T-helper 2 cell treated with Interferon-gamma antibody and Interleukin-4, amounts not matched to agents 100 ng/mL and 5 ng/mL, for 36 hours (primary cell): ENCODE results near the gene KANSL1. TPM values are rescaled to one million over a fixed set of nuclear protein-coding genes. Genes with fewer than 3 reads are reported as not detected.

ENCODE experiments used
- intact Hi-C: fragments of 100-400 bp; cut with micrococcal nuclease; formaldehyde crosslinking; loops from one replicate; pipeline ENCODE4 v1.15.1; 2023
- total RNA-seq: library from RNA; stranded (reverse); gene quantifications from 2 replicates; pipeline ENCODE4 v1.2.3, GENCODE V29; 2022

The KANSL1 gene
- total RNA-seq, 1 donor from 2014 or later: 115 TPM

DNA sequence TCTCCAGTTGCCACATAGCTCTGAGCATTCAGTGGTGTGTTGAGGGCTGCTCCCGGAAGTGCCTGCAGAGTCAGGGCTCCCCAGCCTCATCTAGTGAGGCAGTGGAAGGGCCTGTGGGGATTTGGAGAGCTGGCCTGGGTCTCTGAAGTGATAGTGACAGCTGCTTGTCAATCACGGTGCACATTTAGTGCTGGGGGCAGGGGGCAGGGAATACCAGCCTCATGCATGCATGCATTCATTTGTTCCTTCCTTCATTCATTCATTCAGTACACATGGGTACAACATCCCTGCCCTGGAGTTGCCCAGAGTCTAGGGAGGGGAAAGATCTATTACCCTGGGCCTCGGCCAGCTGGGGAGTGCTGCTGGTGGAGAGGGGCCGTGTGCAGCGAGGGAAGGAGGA lies 205.5 kb downstream of the KANSL1 start:
- intact Hi-C loops: no loop called here

DNA sequence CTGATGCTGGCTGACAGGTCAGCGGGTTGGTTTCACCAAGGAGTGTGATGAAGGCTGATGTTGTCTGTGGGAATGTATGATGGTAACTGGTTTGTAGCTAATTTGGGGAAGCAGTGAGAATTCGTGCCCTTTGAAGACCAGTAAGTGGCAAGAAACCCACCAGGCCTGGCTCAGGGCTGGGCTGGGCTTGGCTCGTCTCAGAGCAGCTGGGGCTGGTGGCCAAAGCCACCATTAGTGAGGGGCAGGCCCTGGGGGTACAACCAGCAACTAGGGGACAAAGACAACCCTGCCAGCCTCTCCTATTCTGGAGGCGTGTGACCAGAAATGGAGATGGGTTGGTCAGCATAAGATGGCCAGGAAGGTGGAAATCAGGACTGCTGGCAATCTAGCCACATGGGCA lies 207.2 kb downstream of the KANSL1 start:
- intact Hi-C loops: no loop called here

DNA sequence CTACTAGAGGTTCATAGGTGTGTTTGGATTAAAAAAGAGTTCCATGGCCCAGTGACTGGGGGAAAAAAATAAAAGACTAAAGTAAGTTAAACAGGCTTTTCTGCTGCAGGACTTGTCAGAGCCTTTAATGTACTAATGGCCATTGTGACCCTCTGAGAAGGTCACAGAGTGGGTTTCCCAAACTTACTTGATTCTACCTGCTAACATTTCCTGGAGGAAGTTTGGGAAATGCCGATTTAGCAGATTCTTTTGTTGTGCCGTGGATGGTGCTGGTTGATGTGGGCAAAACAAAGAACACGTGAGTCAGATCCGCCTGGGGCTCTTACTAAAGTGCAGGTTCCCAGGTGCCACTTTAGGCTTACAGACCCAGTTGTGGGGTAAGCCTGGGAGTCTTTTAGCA lies 207.8 kb downstream of the KANSL1 start:
- intact Hi-C loops: no loop called here

DNA sequence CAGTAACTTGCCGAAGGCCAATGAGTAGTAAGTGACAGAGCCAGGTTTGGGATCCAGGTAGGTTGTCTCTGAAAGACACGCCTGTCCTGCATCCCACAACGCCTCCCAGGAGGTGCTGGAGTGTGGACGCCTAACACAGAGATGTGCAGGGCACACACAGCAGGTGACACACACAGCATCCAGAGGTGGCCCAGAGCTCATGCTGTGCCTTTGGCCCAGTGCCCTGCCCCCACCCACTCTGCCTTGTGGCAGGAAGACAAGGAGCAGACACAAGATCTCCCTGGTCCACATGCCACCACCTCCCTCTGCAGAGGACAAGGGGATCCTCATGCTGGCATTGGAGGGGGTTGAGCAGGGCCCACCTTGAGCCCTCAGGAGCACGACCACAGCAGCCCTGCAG lies 208.9 kb downstream of the KANSL1 start:
- intact Hi-C loops: no loop called here

DNA sequence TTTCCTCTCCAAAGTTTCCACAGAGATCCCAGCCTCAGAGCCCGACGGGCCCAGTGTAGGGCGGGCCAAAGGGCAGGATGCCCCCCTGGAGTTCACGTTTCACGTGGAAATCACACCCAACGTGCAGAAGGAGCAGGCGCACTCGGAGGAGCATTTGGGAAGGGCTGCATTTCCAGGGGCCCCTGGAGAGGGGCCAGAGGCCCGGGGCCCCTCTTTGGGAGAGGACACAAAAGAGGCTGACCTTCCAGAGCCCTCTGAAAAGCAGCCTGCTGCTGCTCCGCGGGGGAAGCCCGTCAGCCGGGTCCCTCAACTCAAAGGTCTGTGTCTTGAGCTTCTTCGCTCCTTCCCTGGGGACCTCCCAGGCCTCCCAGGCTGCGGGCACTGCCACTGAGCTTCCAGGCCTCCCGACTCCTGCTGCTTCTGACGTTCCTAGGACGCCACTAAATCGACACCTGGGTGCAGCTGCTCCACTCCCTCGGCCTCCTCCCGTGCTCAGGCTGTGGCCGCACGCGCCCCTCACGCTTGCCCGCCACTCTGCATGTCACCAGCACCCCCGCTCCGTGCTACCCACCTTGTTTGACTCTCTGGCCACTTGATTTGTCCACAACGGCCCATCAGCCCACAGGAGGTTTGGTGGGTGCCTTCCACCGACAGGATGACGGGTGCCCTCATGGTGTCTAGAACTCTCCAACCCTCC lies 209.5 kb downstream of the KANSL1 start:
- intact Hi-C loops: no loop called here

DNA sequence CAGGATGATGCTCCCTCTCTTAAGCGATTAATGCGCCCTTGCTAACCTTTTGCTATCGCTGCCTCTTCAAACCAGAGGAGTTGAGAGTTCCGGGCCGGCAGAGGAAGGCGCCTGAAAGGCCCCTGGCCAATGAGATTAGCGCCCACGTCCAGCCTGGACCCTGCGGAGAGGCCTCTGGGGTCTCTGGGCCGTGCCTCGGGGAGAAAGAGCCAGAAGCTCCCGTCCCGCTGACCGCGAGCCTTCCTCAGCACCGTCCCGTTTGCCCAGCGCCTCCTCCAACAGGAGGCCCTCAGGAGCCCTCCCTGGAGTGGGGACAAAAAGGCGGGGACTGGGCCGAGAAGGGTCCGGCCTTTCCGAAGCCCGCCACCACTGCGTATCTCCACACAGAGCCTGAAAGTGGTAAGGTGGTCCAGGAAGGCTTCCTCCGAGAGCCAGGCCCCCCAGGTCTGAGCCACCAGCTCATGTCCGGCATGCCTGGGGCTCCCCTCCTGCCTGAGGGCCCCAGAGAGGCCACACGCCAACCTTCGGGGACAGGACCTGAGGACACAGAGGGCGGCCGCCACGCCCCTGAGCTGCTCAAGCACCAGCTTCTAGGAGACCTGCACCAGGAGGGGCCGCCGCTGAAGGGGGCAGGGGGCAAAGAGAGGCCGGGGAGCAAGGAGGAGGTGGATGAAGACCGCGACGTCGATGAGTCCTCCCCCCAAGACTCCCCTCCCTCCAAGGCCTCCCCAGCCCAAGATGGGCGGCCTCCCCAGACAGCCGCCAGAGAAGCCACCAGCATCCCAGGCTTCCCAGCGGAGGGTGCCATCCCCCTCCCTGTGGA lies 210.2 kb downstream of the KANSL1 start:
- intact Hi-C loops: no loop called here

DNA sequence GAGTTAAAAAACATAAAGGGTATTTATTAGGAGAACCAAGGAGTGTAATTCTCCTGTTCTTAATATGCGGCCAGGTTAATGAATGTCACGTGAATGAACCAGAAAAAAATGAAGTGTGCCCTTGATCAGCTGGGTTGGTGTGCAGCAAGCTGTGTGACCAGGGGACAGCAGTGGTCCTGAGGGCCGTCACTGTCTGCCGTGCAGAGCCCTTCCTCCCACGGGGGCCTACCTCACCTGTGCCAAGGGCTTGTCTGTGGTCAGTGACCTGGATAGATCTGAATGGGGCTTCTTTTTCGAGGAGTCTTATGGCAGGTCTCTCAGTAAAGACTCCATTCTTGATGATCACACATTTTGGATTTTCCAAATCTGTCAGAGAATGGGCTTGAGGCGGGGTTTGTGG lies 211.9 kb downstream of the KANSL1 start:
- intact Hi-C loops: no loop called here

DNA sequence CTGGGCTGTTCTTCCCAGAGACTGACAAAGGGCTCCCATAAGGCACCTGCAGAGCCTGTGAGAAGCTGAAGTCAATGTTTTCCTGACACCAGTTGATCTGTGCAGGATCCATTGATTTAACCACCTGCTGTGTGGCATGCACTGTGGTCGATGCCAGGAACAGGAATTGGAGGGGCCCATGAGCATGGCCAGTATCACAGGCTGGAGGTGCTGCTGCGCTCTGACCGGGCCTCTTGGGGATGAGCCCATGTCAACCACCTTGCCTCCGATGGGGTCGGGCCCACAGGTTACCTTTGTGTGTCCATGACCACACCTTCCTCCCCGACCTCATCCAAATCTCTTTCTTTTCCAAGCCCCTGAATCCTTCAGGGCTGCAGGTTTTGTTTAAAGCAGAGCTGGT lies 212.4 kb downstream of the KANSL1 start:
- intact Hi-C loops: no loop called here

Other genes starting within 250 kb of the KANSL1 start
- not detected in 2 replicates for gene STH, start 194.2 kb downstream of the KANSL1 start, total RNA-seq
- gene LRRC37A, start 101.7 kb upstream of the KANSL1 start, total RNA-seq: 2.9 and 3.2 TPM in 2 replicates
- gene ARL17B, start 168.3 kb upstream of the KANSL1 start, total RNA-seq: 18.4 and 21.8 TPM in 2 replicates